B cell (primary cell): ENCODE measurements around the gene KCNH8. TPM values are rescaled to one million over a fixed set of nuclear protein-coding genes. Genes with fewer than 3 reads are reported as not detected.

ENCODE experiments used
- ATAC-seq: fragments of 200-7000 bp; cut with Tn5 transposase; one replicate; pipeline ENCODE4 v1.10.0; 2021; ENCODE audit warnings: low read depth, mild to moderate bottlenecking, moderate number of reproducible peaks, moderate library complexity
- CTCF ChIA-PET: fragments of 350-600 bp; sonication (Branson Sonifier 250); formaldehyde crosslinking; loops from one replicate; lab custom pipeline; 2021; ENCODE audit warnings: antibody characterized with exemption, inconsistent platforms; lab: Charles Lee
- POLR2A ChIA-PET: fragments of 350-600 bp; sonication (Branson Sonifier 250); formaldehyde crosslinking; loops from one replicate; lab custom pipeline; 2021; ENCODE audit warnings: antibody characterized with exemption; lab: Charles Lee
- DNase-seq: peaks from one replicate; pipeline ENCODE4 v3.0.0; 2013
- H2AFZ ChIP-seq: 2 replicates; pipeline ENCODE4 v1.6.1; 2012; ENCODE audit warnings: mild to moderate bottlenecking, low read depth, low read length; ENCODE audit not compliant: insufficient read depth, poor library complexity, severe bottlenecking
- H3K27ac ChIP-seq, 2 donors: 1 replicate in 1 of 2; 2 replicates in 1 of 2; pipeline ENCODE4 v1.5.1; 2012 to 2013; ENCODE audit warnings: low read length in 2 of 2, mild to moderate bottlenecking in 2 of 2, moderate library complexity in 1 of 2
- H3K27me3 ChIP-seq, 4 experiments: fragments of 200-600 bp in 1 of 4; sonication (generic) in 1 of 4; replicated peaks in 1 of 4; 1 replicate in 2 of 4; 2 replicates in 2 of 4; pipeline versions ENCODE4 v1.6.1 to v1.7.0; 2013 to 2016; ENCODE audit warnings: low read length in 3 of 4, mild to moderate bottlenecking in 2 of 4, mixed read lengths in 1 of 4, moderate library complexity in 1 of 4; ENCODE audit not compliant: insufficient read depth in 4 of 4, control insufficient read depth in 3 of 4; ENCODE audit errors: control extremely low read depth in 1 of 4
- H3K36me3 ChIP-seq, 2 experiments: replicated peaks in 1 of 2; 1 replicate in 1 of 2; 2 replicates in 1 of 2; pipeline versions ENCODE4 v1.6.1 to v1.7.1; 2013; ENCODE audit warnings: low read length in 1 of 2; ENCODE audit not compliant: insufficient read depth in 2 of 2, control insufficient read depth in 1 of 2; ENCODE audit errors: control extremely low read depth in 1 of 2, extremely low read depth in 1 of 2
- H3K4me1 ChIP-seq, 2 donors: fragments of 200-600 bp in 1 of 2; sonication (generic) in 1 of 2; 1 replicate in 1 of 2; 2 replicates in 1 of 2; pipeline versions ENCODE4 v1.5.1 to v1.6.1; 2013 to 2017; ENCODE audit warnings: low read length in 2 of 2; ENCODE audit not compliant: control insufficient read depth in 2 of 2, insufficient read depth in 2 of 2
- H3K4me2 ChIP-seq: replicated peaks from 2 replicates; pipeline ENCODE3; 2012; ENCODE audit warnings: mild to moderate bottlenecking, low read depth, low read length; ENCODE audit not compliant: poor library complexity, severe bottlenecking
- H3K4me3 ChIP-seq, 5 experiments: fragments of 200-600 bp in 1 of 5; sonication (generic) in 1 of 5; 1 replicate in 3 of 5; 2 replicates in 2 of 5; pipeline versions ENCODE4 v1.5.1 to v1.7.0; 2011 to 2016; ENCODE audit warnings: low read length in 4 of 5, mild to moderate bottlenecking in 4 of 5, low read depth in 2 of 5, control low read depth in 1 of 5, moderate library complexity in 1 of 5; ENCODE audit not compliant: insufficient read depth in 1 of 5; ENCODE audit errors: control extremely low read depth in 1 of 5, extremely low read depth in 1 of 5
- H3K79me2 ChIP-seq: fragments of 200-600 bp; sonication (generic); one replicate; pipeline ENCODE4 v1.6.0; 2016; ENCODE audit warnings: low read length; ENCODE audit not compliant: control insufficient read depth, insufficient read depth
- H3K9ac ChIP-seq: fragments of 200-600 bp; sonication (generic); 2 replicates; pipeline ENCODE4 v1.6.1; 2017; ENCODE audit warnings: mild to moderate bottlenecking, low read length, moderate library complexity
- H3K9me3 ChIP-seq, 3 donors: one replicate each; pipeline versions ENCODE4 v1.6.1 to v1.7.1; 2013; ENCODE audit warnings: low read length in 2 of 3; ENCODE audit not compliant: control insufficient read depth in 2 of 3, insufficient read depth in 1 of 3; ENCODE audit errors: control extremely low read depth in 1 of 3
- H4K20me1 ChIP-seq: 2 replicates; pipeline ENCODE4 v1.6.0; 2012; ENCODE audit warnings: mild to moderate bottlenecking, low read length; ENCODE audit not compliant: insufficient read depth, control insufficient read depth, poor library complexity, severe bottlenecking
- H3K27ac Mint-ChIP-seq: one replicate; pipeline ENCODE4 v1.8.0; 2021; ENCODE audit warnings: mixed read lengths
- H3K27me3 Mint-ChIP-seq: one replicate; pipeline ENCODE4 v1.8.0; 2021; ENCODE audit warnings: mixed read lengths
- H3K4me1 Mint-ChIP-seq: one replicate; pipeline ENCODE4 v1.8.0; 2021; ENCODE audit warnings: mixed read lengths
- H3K4me3 Mint-ChIP-seq: one replicate; pipeline ENCODE4 v1.8.0; 2021; ENCODE audit warnings: mixed read lengths
- H3K9me3 Mint-ChIP-seq: one replicate; pipeline ENCODE4 v1.8.0; 2022; ENCODE audit warnings: mixed read lengths; ENCODE audit not compliant: insufficient read depth
- EZH2 ChIP-seq: IDR thresholded peaks from 2 replicates; pipeline ENCODE4 v1.6.1; 2012; ENCODE audit warnings: borderline replicate concordance, low read depth, mild to moderate bottlenecking, moderate library complexity, low read length; ENCODE audit not compliant: insufficient read depth, poor library complexity, severe bottlenecking
- WGBS: methylation state at CpG from one replicate; pipeline ENCODE4 v1.1.5; 2013; ENCODE audit warnings: missing lambda C conversion rate; ENCODE audit not compliant: insufficient coverage; 5-methylcytosine and 5-hydroxymethylcytosine counted together
- intact Hi-C: fragments of 100-400 bp; cut with micrococcal nuclease; formaldehyde crosslinking; loops from one replicate; pipeline ENCODE4 v1.10.0; 2022
- polyA plus RNA-seq: library from polyadenylated mRNA; depleted of rRNA; stranded (reverse); fragments of >200 nt; gene quantifications from 2 replicates; pipeline ENCODE4 v1.2.3, GENCODE V29; 2012
- total RNA-seq, 2 donors: library from RNA; stranded (reverse); fragments of 120-200 nt in 1 of 2; gene quantifications; 1 replicate in 1 of 2; 2 replicates in 1 of 2; pipeline versions ENCODE4 v1.2.3 to v1.2.4, GENCODE V29; 2013 to 2022
- TF ChIP-seq, protein P1 (sequence below): fragments of 200-600 bp; IDR thresholded peaks from one replicate; pipeline ENCODE4 v1.8.0; 2022; ENCODE audit warnings: antibody characterized with exemption, mild to moderate bottlenecking

The KCNH8 gene
- total and polyA plus RNA-seq, 2 donors (not counting 1 experiment from before 2014, with no cell fraction given) = 4.0 to 12.7 TPM

- no peaks in the 10 kb centered on the region for H3K27me3 Mint-ChIP-seq
Measured at GRCh38 chr3:19190602-19191001, 42.3 kb downstream of the KCNH8 start.

DNA sequence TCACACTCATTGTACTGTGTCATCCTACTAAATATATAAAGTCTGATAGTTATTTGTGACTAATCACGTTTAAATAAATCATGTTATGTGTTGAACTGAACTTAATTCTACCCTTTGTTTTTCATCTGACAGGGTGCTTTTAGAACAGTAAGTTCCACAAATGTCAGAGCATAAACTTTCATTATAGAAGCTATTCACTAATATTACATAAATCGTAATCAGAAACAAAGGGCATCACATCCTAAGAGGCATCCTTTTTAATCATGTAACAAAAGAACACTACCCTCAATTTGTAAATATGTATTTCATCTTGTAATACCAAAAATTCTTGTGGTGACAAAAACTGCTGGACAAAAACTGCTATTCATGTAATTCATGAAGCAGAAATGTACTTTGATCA is 50.8 kb downstream of the KCNH8 start:
- WGBS = no CpG with 5 or more reads among the region's 2 CpGs
- CTCF ChIA-PET = no interaction called here

More at GRCh38 chr3:19190602-19191001, 42.3 kb downstream of the KCNH8 start:
- no peaks in the 10 kb centered on the region for H3K9me3 ChIP-seq
- no peaks in the 10 kb centered on the region for H3K27me3 ChIP-seq
- H3K36me3 ChIP-seq = no peaks in the 10 kb centered on the region
- H3K4me1 Mint-ChIP-seq = peaks cover 4% of the 10 kb centered on the region
- intact Hi-C loops = no loop called here
- H3K9me3 Mint-ChIP-seq = no peaks in the 10 kb centered on the region
- POLR2A ChIA-PET = no interaction called here
- WGBS = no CpG with 5 or more reads among the region's 4 CpGs
- DNase-seq (no peak), ATAC-seq (no peak)
- no peak overlapping the region for H3K9ac ChIP-seq
- CTCF ChIA-PET = interaction anchor here (1.6 kb wide), 1 partner anchor 44 kb away, joined by 5 read pairs; no protein-coding TSS in a partner anchor
- no peak overlapping the region for H2AFZ ChIP-seq
- no peak overlapping the region for H3K4me3 Mint-ChIP-seq
- H3K27ac Mint-ChIP-seq = no peak overlapping the region
- H3K27ac ChIP-seq = no peak overlapping the region
- no peak overlapping the region for H3K4me2 ChIP-seq
- H3K79me2 ChIP-seq = no peaks in the 10 kb centered on the region
- no peaks in the 10 kb centered on the region for H4K20me1 ChIP-seq
- no peak overlapping the region for H3K4me3 ChIP-seq
- H3K4me1 ChIP-seq = peaks cover 0 to 3% of the 10 kb centered on the region in 2 donors
- TF ChIP-seq EZH2 = no peak
- TF ChIP-seq, protein P1, sequence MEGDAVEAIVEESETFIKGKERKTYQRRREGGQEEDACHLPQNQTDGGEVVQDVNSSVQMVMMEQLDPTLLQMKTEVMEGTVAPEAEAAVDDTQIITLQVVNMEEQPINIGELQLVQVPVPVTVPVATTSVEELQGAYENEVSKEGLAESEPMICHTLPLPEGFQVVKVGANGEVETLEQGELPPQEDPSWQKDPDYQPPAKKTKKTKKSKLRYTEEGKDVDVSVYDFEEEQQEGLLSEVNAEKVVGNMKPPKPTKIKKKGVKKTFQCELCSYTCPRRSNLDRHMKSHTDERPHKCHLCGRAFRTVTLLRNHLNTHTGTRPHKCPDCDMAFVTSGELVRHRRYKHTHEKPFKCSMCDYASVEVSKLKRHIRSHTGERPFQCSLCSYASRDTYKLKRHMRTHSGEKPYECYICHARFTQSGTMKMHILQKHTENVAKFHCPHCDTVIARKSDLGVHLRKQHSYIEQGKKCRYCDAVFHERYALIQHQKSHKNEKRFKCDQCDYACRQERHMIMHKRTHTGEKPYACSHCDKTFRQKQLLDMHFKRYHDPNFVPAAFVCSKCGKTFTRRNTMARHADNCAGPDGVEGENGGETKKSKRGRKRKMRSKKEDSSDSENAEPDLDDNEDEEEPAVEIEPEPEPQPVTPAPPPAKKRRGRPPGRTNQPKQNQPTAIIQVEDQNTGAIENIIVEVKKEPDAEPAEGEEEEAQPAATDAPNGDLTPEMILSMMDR = no peak

More for the DNA sequence above, 50.8 kb downstream of the KCNH8 start:
- Mint-ChIP-seq H3K4me3 (no peak overlapping the region), H3K9me3 (no peaks in the 10 kb centered on the region), H3K27me3 (no peaks in the 10 kb centered on the region), H3K27ac (no peak overlapping the region), H3K4me1 (no peaks in the 10 kb centered on the region)
- H3K79me2 ChIP-seq = no peaks in the 10 kb centered on the region
- no peak overlapping the region for H3K27ac ChIP-seq
- no peak overlapping the region for H3K4me2 ChIP-seq
- no peak overlapping the region for H3K9ac ChIP-seq
- no peak overlapping the region for H2AFZ ChIP-seq
- ATAC-seq = no peak
- H3K9me3 ChIP-seq = no peaks in the 10 kb centered on the region
- no peak overlapping the region for H3K4me3 ChIP-seq
- no peak for DNase-seq
- H4K20me1 ChIP-seq = no peaks in the 10 kb centered on the region
- POLR2A ChIA-PET = no interaction called here
- TF ChIP-seq, protein P1 = no peak
- no peak for TF ChIP-seq EZH2
- H3K27me3 ChIP-seq = no peaks in the 10 kb centered on the region
- intact Hi-C loops = no loop called here
- H3K4me1 ChIP-seq = no peaks in the 10 kb centered on the region
- H3K36me3 ChIP-seq = no peaks in the 10 kb centered on the region
